Measurements from ENCODE around the gene SLC9A9. TPM values are rescaled to one million over a fixed set of nuclear protein-coding genes. Genes with fewer than 3 reads are reported as not detected.
"Not testable (repeated sequence)": the region's sequence is repeated elsewhere in the genome, so short reads cannot be mapped to it uniquely, and the experiment has no call there.

Gene SLC9A9
- total RNA-seq, 4 donors from 2014 or later, result 1.7 to 8.2 (median 3.6) TPM

DNA sequence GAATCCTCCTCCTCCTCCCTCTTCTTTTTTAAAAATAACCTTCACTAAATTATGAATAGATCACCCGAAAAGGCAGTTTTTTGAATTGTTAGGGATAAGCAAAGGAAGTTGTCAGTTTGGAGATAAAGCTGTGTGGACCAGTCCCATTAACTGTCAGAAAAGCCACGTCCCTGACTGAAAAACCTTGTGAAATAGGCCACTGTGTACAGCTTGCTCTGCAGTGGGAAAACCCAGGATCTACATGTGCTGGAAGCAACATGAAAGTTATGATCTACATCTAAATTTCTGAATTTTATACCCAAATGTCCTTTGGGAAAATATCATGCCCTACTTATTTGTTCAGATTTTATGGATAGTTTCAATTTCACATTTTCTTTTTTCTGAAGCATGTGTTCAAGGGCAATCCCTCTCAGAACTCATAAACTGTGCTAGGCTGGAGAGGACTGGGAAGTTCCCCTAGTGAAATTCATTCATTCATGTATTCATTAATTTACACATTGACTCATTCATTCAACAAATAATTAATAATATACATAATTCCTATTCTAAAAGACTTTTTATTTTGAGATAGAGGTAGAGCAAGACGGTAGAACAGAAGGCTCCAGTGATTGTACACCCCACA, 149.5 kb downstream of the SLC9A9 start:
- Histone ChIP-seq H3K4me1 (no peaks in the 10 kb centered on the region), H3K9me3 (no peaks in the 10 kb centered on the region), H3K36me3 (no peaks in the 10 kb centered on the region), H3K27me3 (no peaks in the 10 kb centered on the region), H3K4me3 (no peak overlapping the region), H3K27ac (no peak overlapping the region)
- ATAC-seq (no peak), DNase-seq (no peak)
- TF ChIP-seq, protein P1, sequence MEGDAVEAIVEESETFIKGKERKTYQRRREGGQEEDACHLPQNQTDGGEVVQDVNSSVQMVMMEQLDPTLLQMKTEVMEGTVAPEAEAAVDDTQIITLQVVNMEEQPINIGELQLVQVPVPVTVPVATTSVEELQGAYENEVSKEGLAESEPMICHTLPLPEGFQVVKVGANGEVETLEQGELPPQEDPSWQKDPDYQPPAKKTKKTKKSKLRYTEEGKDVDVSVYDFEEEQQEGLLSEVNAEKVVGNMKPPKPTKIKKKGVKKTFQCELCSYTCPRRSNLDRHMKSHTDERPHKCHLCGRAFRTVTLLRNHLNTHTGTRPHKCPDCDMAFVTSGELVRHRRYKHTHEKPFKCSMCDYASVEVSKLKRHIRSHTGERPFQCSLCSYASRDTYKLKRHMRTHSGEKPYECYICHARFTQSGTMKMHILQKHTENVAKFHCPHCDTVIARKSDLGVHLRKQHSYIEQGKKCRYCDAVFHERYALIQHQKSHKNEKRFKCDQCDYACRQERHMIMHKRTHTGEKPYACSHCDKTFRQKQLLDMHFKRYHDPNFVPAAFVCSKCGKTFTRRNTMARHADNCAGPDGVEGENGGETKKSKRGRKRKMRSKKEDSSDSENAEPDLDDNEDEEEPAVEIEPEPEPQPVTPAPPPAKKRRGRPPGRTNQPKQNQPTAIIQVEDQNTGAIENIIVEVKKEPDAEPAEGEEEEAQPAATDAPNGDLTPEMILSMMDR (IDR thresholded peaks at IDR 0.05 in 4 of 5, conservative IDR thresholded peaks at IDR 0.05 in 1 of 5), result no peak
- no peak for TF ChIP-seq POLR2A (IDR thresholded peaks at IDR 0.05)
- in situ Hi-C loops (cut with MboI; ENCODE audit: low sequenced_read_pairs in 4 of 4), result no loop called here
- intact Hi-C loops (cut with DNase I; ENCODE audit: low total_unique reads), result no loop called here

DNA sequence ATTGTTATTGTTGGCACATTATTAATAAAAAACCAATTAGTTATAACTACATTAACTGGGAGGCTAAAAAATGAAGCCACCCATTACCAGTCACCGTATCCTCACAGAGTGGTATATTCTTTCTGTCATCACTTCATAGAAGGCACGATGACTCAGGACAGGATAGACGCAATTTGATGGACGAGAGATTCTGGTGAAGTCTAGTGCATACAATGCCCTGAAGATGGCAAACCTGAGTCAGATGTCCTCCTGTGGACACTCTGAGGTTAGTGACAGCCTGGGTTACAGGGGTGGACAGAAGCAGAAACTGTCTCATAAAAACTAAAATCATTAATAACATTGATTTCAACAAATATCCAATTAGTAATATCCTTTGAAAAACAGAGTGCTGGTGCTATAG, 150.3 kb downstream of the SLC9A9 start:
- no peak for ATAC-seq
- Histone ChIP-seq H3K27ac (no peak overlapping the region), H3K27me3 (no peaks in the 10 kb centered on the region), H3K4me3 (no peak overlapping the region), H3K4me1 (no peaks in the 10 kb centered on the region), H3K9me3 (no peaks in the 10 kb centered on the region), H3K36me3 (no peaks in the 10 kb centered on the region)
- no peak for DNase-seq
- no peak for TF ChIP-seq POLR2A (IDR thresholded peaks at IDR 0.05)
- TF ChIP-seq, protein P1 (IDR thresholded peaks at IDR 0.05 in 4 of 5, conservative IDR thresholded peaks at IDR 0.05 in 1 of 5), result no peak
- intact Hi-C loops (cut with DNase I; ENCODE audit: low total_unique reads), result no loop called here
- in situ Hi-C loops (cut with MboI; ENCODE audit: low sequenced_read_pairs in 4 of 4), result no loop called here

DNA sequence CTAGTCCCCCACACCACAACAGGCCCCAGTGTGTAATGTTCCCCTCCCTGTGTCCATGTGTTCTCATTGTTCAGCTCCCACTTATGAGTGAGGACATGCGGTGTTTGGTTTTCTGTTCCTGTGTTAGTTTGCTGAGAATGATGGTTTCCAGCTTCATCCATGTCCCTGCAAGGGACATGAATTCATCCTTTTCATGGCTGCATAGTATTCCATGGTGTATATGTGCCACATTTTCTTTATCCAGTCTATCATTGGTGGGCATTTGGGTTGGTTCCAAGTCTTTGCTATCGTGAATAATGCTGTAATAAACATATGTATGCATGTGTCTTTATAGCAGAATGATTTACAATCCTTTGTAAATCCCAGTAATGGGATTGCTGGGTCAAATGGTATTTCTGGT, 152.9 kb downstream of the SLC9A9 start:
- H3K9me3 ChIP-seq; ATAC-seq; intact Hi-C loops (cut with DNase I; ENCODE audit: low total_unique reads); H3K4me1 ChIP-seq; H3K27ac ChIP-seq; DNase-seq; in situ Hi-C loops (cut with MboI; ENCODE audit: low sequenced_read_pairs in 4 of 4); H3K36me3 ChIP-seq; H3K27me3 ChIP-seq; H3K4me3 ChIP-seq: not testable (repeated sequence)

DNA sequence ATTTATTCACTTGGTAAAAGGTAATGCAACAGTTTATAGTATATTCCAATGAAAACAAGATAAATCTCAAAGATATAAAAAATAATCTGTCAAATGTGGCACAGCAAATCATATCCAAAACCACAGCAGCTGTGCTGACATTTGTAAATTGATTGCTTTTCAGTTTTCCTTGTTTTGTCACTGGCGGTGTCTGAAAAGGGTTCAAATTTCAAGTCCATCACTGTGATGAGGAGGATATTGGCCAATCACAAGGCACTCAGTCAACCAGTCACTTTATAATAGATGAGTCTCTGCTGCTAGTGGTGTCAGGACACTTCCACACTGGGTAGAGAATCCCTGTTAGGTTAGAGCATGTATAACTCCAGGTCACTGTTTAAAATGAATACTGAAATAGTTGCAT, 154.8 kb downstream of the SLC9A9 start:
- intact Hi-C loops (cut with DNase I; ENCODE audit: low total_unique reads) (no loop called here), in situ Hi-C loops (cut with MboI; ENCODE audit: low sequenced_read_pairs in 4 of 4) (no loop called here)
- ATAC-seq, result no peak
- H3K36me3 ChIP-seq, result no peaks in the 10 kb centered on the region
- DNase-seq, result no peak
- TF ChIP-seq, protein P1 (IDR thresholded peaks at IDR 0.05 in 4 of 5, conservative IDR thresholded peaks at IDR 0.05 in 1 of 5), result no peak
- no peak for TF ChIP-seq POLR2A (IDR thresholded peaks at IDR 0.05)
- H3K4me1 ChIP-seq, result no peaks in the 10 kb centered on the region
- H3K4me3 ChIP-seq, result no peak overlapping the region
- H3K27me3 ChIP-seq, result no peaks in the 10 kb centered on the region
- no peak overlapping the region for H3K27ac ChIP-seq
- no peaks in the 10 kb centered on the region for H3K9me3 ChIP-seq

DNA sequence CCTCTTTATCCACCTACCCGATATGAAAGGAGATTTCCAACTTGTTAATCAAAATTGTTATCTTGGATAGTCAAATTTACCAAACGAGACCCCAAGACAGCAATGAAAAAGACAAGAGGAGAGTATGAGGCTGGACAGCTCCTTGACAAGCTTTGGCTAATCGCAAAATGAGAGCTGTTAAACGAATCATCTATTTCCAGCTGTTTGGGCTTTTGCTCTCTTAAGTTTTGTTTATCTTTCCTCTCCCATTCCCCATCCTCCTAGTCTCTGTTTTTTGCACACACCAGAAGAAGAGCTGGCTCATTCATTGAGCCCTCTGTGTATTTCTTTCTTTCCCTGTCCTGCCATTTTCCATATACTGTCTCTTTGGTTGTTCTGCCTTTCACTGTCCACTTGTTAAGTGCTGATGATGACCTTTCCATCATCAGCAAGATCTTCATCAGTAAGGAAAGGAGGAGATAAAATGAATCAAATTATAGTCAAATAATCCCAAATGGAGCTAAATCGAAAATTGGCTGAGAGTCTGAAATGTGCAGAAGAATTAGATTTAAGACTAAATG, 161.6 kb downstream of the SLC9A9 start:
- no peak for DNase-seq
- in situ Hi-C loops (cut with MboI; ENCODE audit: low sequenced_read_pairs in 4 of 4) (no loop called here), intact Hi-C loops (cut with DNase I; ENCODE audit: low total_unique reads) (no loop called here)
- TF ChIP-seq, protein P1 (IDR thresholded peaks at IDR 0.05 in 4 of 5, conservative IDR thresholded peaks at IDR 0.05 in 1 of 5), result no peak
- TF ChIP-seq POLR2A (IDR thresholded peaks at IDR 0.05), result no peak
- Histone ChIP-seq H3K36me3 (no peaks in the 10 kb centered on the region), H3K9me3 (no peaks in the 10 kb centered on the region), H3K27ac (no peak overlapping the region), H3K27me3 (no peaks in the 10 kb centered on the region), H3K4me3 (no peak overlapping the region), H3K4me1 (no peaks in the 10 kb centered on the region)
- no peak for ATAC-seq
